ENCODE results near the gene CCDC194. TPM values are rescaled to one million over a fixed set of nuclear protein-coding genes. Genes with fewer than 3 reads are reported as not detected.

CCDC194 gene
- total RNA-seq, 1 donor from 2014 or later: not detected

DNA sequence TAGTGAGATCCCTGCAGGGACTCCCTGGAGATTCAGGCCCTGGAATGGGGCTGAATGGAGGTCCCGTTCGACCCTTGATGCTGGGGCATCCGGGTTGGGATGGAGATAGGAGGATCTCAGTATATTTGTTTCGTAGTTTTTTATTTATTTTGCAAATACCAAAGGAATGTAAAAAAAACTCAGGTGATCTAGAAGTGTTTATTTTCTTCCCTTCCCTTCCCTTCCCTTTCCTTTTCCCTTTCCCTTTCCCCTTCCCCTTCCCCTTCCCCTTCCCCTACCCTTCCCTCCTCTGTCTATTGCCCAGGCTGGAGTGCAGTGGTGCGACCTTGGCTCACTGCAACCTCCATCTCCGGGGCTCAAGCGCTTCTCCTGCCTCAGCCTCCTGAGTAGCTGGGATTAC, 52.2 kb downstream of the CCDC194 start:
- DNase-seq: no peak
- peaks cover 5% of the 10 kb centered on the region for H3K9me3 Mint-ChIP-seq (ENCODE audit: unreplicated experiment)
- no peak overlapping the region for H3K4me3 Mint-ChIP-seq (ENCODE audit: unreplicated experiment)
- H3K27me3 Mint-ChIP-seq (ENCODE audit: unreplicated experiment): peaks cover 3% of the 10 kb centered on the region
- TF ChIP-seq, protein P1, sequence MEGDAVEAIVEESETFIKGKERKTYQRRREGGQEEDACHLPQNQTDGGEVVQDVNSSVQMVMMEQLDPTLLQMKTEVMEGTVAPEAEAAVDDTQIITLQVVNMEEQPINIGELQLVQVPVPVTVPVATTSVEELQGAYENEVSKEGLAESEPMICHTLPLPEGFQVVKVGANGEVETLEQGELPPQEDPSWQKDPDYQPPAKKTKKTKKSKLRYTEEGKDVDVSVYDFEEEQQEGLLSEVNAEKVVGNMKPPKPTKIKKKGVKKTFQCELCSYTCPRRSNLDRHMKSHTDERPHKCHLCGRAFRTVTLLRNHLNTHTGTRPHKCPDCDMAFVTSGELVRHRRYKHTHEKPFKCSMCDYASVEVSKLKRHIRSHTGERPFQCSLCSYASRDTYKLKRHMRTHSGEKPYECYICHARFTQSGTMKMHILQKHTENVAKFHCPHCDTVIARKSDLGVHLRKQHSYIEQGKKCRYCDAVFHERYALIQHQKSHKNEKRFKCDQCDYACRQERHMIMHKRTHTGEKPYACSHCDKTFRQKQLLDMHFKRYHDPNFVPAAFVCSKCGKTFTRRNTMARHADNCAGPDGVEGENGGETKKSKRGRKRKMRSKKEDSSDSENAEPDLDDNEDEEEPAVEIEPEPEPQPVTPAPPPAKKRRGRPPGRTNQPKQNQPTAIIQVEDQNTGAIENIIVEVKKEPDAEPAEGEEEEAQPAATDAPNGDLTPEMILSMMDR (IDR thresholded peaks at IDR 0.05; ENCODE audit: partially characterized antibody, unreplicated experiment): no peak
- no peak overlapping the region for H3K27ac Mint-ChIP-seq (ENCODE audit: unreplicated experiment)
- H3K36me3 Mint-ChIP-seq (ENCODE audit: unreplicated experiment): no peaks in the 10 kb centered on the region
- H3K4me1 Mint-ChIP-seq (ENCODE audit: low read depth, unreplicated experiment): peaks cover 3% of the 10 kb centered on the region

DNA sequence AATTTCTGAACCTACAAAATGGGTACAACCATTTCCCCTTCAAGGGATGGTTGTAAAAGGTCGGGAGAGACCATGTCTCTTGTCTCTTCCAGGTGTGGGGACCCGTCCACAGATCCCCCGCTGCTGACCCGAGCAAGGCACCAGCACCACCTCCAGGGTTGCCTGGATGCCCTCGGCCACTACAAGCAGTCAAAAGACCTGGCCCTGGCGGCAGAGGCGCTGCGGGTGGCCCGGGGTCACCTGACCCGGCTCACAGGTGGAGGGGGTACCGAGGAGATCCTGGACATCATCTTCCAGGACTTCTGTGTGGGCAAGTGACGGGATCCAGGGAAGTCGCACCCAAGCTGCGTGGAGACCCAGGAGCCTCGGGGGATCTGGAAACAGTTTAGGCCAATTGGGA, 52.6 kb downstream of the CCDC194 start:
- H3K9me3 Mint-ChIP-seq (ENCODE audit: unreplicated experiment): peaks cover 8% of the 10 kb centered on the region
- H3K4me3 Mint-ChIP-seq (ENCODE audit: unreplicated experiment): no peak overlapping the region
- peaks cover 3% of the 10 kb centered on the region for H3K27me3 Mint-ChIP-seq (ENCODE audit: unreplicated experiment)
- no peak for DNase-seq
- no peaks in the 10 kb centered on the region for H3K36me3 Mint-ChIP-seq (ENCODE audit: unreplicated experiment)
- no peak overlapping the region for H3K27ac Mint-ChIP-seq (ENCODE audit: unreplicated experiment)
- peaks cover 3% of the 10 kb centered on the region for H3K4me1 Mint-ChIP-seq (ENCODE audit: low read depth, unreplicated experiment)
- TF ChIP-seq, protein P1 (IDR thresholded peaks at IDR 0.05; ENCODE audit: partially characterized antibody, unreplicated experiment): no peak

DNA sequence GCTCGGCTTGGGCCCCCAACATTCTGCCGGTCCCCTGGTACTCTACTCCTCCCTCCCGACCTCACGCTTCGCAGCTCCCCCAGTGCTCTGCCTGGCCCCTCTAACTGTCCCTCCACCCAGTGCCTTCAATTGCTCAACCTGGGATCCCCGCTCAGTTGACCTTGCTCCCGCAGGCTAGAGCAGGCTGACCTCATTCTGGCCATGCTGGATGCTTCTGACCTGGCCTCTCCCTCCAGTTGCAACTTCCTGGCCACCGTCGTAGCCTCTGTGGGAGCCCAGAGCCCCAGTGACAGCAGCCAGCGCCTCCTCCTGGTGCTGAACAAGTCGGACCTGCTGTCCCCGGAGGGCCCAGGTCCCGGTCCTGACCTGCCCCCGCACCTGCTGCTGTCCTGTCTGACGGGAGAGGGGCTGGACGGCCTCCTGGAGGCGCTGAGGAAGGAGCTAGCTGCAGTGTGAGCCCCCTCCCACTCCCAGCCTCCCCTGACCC, 53.1 kb downstream of the CCDC194 start:
- peaks cover 8% of the 10 kb centered on the region for H3K9me3 Mint-ChIP-seq (ENCODE audit: unreplicated experiment)
- peaks cover 3% of the 10 kb centered on the region for H3K4me1 Mint-ChIP-seq (ENCODE audit: low read depth, unreplicated experiment)
- H3K27ac Mint-ChIP-seq (ENCODE audit: unreplicated experiment): no peak overlapping the region
- TF ChIP-seq, protein P1 (IDR thresholded peaks at IDR 0.05; ENCODE audit: partially characterized antibody, unreplicated experiment): no peak
- DNase-seq: peak; percentile 17
- peaks cover 5% of the 10 kb centered on the region for H3K27me3 Mint-ChIP-seq (ENCODE audit: unreplicated experiment)
- no peaks in the 10 kb centered on the region for H3K36me3 Mint-ChIP-seq (ENCODE audit: unreplicated experiment)
- no peak overlapping the region for H3K4me3 Mint-ChIP-seq (ENCODE audit: unreplicated experiment)

Other genes with a start within 250 kb of the CCDC194 start
- 14.9 TPM for gene USE1, start 178.8 kb downstream of the CCDC194 start, total RNA-seq (ENCODE audit: unreplicated experiment)
- 23.4 TPM for gene OCEL1, start 168.0 kb downstream of the CCDC194 start, total RNA-seq (ENCODE audit: unreplicated experiment)
- gene NR2F6, start 148.3 kb downstream of the CCDC194 start, total RNA-seq (ENCODE audit: unreplicated experiment): 109 TPM
- gene USHBP1, start 129.5 kb downstream of the CCDC194 start, total RNA-seq (ENCODE audit: unreplicated experiment): not detected
- gene BABAM1, start 126.8 kb downstream of the CCDC194 start, total RNA-seq (ENCODE audit: unreplicated experiment): 85.7 TPM
- gene ANKLE1, start 112.3 kb downstream of the CCDC194 start, total RNA-seq (ENCODE audit: unreplicated experiment): 9.3 TPM
- gene ABHD8, start 90.8 kb downstream of the CCDC194 start, total RNA-seq (ENCODE audit: unreplicated experiment): 14.1 TPM
- 80.7 TPM for gene MRPL34, start 88.3 kb downstream of the CCDC194 start, total RNA-seq (ENCODE audit: unreplicated experiment)
- 81.2 TPM for gene DDA1, start 84.6 kb downstream of the CCDC194 start, total RNA-seq (ENCODE audit: unreplicated experiment)
- 98.8 TPM for gene ANO8, start 59.3 kb downstream of the CCDC194 start, total RNA-seq (ENCODE audit: unreplicated experiment)
- gene GTPBP3, start 56.6 kb downstream of the CCDC194 start, total RNA-seq (ENCODE audit: unreplicated experiment): 61.2 TPM
- not detected for gene PLVAP, start 16.9 kb downstream of the CCDC194 start, total RNA-seq (ENCODE audit: unreplicated experiment)
- gene BST2, start 11.4 kb upstream of the CCDC194 start, total RNA-seq (ENCODE audit: unreplicated experiment): 1.4 TPM
- gene MVB12A, start 25.9 kb upstream of the CCDC194 start, total RNA-seq (ENCODE audit: unreplicated experiment): 38.8 TPM
- gene TMEM221, start 54.5 kb upstream of the CCDC194 start, total RNA-seq (ENCODE audit: unreplicated experiment): not detected
- not detected for gene NXNL1, start 66.7 kb upstream of the CCDC194 start, total RNA-seq (ENCODE audit: unreplicated experiment)
- gene SLC27A1, start 76.3 kb upstream of the CCDC194 start, total RNA-seq (ENCODE audit: unreplicated experiment): 16.9 TPM
- gene PGLS, start 117.5 kb upstream of the CCDC194 start, total RNA-seq (ENCODE audit: unreplicated experiment): 66.0 TPM
- gene COLGALT1, start 161.5 kb upstream of the CCDC194 start, total RNA-seq (ENCODE audit: unreplicated experiment): 74.5 TPM

All from glutamatergic neuron (in vitro differentiated cells).